Skeletal muscle tissue (tissue), 4 donors: Measurements from ENCODE around the gene LGALS1. TPM values are rescaled to one million over a fixed set of nuclear protein-coding genes. Genes with fewer than 3 reads are reported as not detected.

ENCODE experiments used
- H3K27ac ChIP-seq: one replicate; pipeline ENCODE4 v1.7.0; 2013; ENCODE audit warnings: mild to moderate bottlenecking, low read depth, low read length, inconsistent platforms
- H3K27me3 ChIP-seq, 3 donors: one replicate each; pipeline ENCODE4 v1.7.0; 2013; ENCODE audit warnings: low read length in 3 of 3; ENCODE audit not compliant: control insufficient read depth in 3 of 3, insufficient read depth in 3 of 3
- H3K36me3 ChIP-seq, 3 donors: one replicate each; pipeline ENCODE4 v1.7.0; 2013; ENCODE audit warnings: low read length in 3 of 3; ENCODE audit not compliant: control insufficient read depth in 3 of 3, insufficient read depth in 3 of 3
- H3K4me1 ChIP-seq, 3 donors: one replicate each; pipeline ENCODE4 v1.7.0; 2013; ENCODE audit warnings: low read length in 3 of 3, mild to moderate bottlenecking in 3 of 3; ENCODE audit not compliant: control insufficient read depth in 3 of 3, insufficient read depth in 3 of 3
- H3K4me3 ChIP-seq, 3 donors: one replicate each; pipeline ENCODE4 v1.7.0; 2013; ENCODE audit warnings: low read length in 3 of 3
- H3K9ac ChIP-seq, 3 donors: one replicate each; pipeline ENCODE4 v1.7.0; 2013; ENCODE audit warnings: low read length in 3 of 3, mild to moderate bottlenecking in 3 of 3, moderate library complexity in 2 of 3, low read depth in 1 of 3
- H3K9me3 ChIP-seq, 3 donors: one replicate each; pipeline ENCODE4 v1.7.0; 2013; ENCODE audit warnings: low read length in 3 of 3; ENCODE audit not compliant: control insufficient read depth in 3 of 3
- total RNA-seq: library from RNA; depleted of rRNA; stranded (reverse); fragments of >200 nt; gene quantifications from one replicate; pipeline ENCODE4 v1.2.3, GENCODE V29; 2014
- donor health status: Osteomylitis.

Gene LGALS1
- total RNA-seq, 1 donor from 2014 or later: 3,417 TPM

DNA sequence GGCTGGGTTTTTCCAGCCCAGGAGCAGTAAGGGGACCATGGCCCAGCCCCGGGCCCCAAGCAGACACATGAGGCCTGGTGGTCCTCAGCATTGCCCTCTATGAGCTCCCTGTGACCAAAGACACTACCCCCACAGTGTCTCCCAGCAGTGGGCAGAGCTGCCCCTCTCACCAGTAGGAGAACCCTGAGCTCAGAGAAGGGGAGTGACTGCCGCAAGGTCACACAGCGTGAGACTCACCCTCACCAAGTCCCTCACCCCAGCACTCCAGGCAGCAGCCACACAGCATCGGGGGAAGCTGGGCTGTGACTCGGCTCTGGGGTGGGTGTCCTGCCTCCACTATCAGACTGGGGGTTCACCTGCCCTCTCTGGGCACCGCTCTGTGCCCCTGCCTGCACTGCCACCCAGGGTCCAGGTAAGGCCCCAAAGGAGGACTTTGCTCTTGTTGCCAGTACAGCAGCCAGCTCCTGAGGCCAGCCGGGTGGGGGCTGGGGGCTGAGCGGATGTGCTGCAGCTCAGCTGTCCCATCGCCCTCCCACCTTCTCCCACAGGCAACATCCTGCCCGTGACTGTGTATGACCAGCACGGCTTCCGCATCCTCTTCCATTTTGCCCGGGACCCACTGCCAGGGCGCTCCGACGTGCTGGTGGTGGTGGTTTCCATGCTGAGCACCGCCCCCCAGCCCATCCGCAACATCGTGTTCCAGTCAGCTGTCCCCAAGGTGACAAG lies 43.8 kb upstream of the LGALS1 start:
- Histone ChIP-seq H3K4me1 (peaks cover 29 to 47% (median 40%) of the 10 kb centered on the region in 3 donors), H3K9ac (peak overlapping the region in 1 of 3 donors; percentile 16), H3K27ac (no peak overlapping the region), H3K27me3 (no peaks in the 10 kb centered on the region), H3K4me3 (no peak overlapping the region), H3K9me3 (no peaks in the 10 kb centered on the region), H3K36me3 (peaks cover 16 to 31% (median 19%) of the 10 kb centered on the region in 3 donors)

DNA sequence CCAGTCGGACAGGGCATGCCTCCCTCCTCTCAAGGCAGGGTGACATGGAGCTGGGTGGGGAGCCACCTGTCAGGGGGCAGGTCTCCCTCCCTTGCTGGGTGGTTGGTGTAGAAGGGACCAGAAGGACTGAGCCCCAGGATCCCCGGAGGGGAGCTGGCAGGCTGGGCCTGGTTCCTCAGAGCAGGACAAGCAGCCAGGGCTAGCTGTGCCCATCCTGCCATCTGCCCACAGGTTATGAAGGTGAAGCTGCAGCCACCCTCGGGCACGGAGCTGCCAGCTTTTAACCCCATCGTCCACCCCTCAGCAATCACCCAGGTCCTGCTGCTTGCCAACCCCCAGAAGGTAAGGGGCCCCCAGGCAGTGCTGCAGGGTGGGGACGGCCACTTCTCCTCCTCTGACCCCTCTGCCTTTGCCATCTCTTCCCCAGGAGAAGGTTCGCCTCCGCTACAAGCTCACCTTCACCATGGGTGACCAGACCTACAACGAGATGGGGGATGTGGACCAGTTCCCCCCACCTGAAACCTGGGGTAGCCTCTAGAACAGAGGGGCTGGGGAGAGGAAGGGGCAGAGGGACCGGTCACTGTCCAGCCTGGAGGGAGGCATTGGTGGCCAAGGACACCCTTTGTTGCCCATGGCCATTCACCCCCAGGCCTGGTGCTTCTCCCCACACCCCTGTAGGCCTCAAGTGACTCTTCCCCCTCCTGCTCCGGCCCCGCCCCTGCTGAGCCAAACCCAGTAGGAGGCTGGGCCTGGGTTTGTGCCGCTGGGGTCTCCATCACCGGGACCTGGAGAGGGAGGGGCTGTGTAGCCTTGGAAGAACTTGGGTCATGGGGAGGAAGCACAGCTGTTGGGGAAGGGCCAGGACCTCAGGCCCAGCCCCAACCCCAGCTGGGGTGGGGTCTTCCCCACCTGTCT lies 43.0 kb upstream of the LGALS1 start:
- no peaks in the 10 kb centered on the region for H3K27me3 ChIP-seq
- H3K9me3 ChIP-seq: no peaks in the 10 kb centered on the region
- peak overlapping the region; percentile 75 for H3K27ac ChIP-seq
- peaks cover 14 to 31% (median 19%) of the 10 kb centered on the region in 3 donors for H3K36me3 ChIP-seq
- H3K9ac ChIP-seq: peak overlapping the region in 2 of 3 donors; percentile 11 to 45
- H3K4me1 ChIP-seq: peaks cover 21 to 44% (median 36%) of the 10 kb centered on the region in 3 donors
- no peak overlapping the region for H3K4me3 ChIP-seq

DNA sequence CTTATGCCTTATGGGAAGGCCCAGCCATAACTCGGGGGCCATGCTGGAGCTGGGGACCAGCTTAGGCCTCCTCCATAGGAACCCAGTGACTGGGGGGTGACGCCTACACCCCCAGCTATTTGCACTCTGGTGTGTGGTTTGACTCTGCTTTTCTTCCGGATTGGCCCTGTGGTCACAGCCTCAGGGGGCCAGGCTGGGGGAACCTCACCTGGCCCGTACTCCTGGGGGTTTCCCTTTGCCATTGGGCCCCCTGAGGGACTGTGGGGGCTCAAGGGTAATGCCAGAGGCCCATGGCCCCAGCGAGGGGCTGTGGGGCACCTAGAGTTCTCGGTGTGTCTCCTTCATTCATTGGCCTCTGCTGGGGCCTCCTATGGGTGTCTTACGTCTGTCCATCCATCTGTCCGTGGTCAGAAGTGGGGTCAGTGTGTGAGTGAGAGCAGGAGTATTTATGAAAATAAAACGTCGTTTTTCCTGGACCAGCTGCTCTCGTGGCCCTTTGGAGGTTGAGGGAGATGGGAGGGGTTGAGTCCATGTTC lies 42.3 kb upstream of the LGALS1 start:
- peak overlapping the region; percentile 75 for H3K27ac ChIP-seq
- H3K9ac ChIP-seq: peak overlapping the region; percentile 11 to 57 (median 45)
- peaks cover 0 to 6% (median 2%) of the 10 kb centered on the region in 3 donors for H3K27me3 ChIP-seq
- H3K36me3 ChIP-seq: peaks cover 14 to 31% (median 18%) of the 10 kb centered on the region in 3 donors
- H3K4me1 ChIP-seq: peaks cover 19 to 43% (median 34%) of the 10 kb centered on the region in 3 donors
- no peaks in the 10 kb centered on the region for H3K9me3 ChIP-seq
- peak overlapping the region in 1 of 3 donors; percentile 13 for H3K4me3 ChIP-seq

DNA sequence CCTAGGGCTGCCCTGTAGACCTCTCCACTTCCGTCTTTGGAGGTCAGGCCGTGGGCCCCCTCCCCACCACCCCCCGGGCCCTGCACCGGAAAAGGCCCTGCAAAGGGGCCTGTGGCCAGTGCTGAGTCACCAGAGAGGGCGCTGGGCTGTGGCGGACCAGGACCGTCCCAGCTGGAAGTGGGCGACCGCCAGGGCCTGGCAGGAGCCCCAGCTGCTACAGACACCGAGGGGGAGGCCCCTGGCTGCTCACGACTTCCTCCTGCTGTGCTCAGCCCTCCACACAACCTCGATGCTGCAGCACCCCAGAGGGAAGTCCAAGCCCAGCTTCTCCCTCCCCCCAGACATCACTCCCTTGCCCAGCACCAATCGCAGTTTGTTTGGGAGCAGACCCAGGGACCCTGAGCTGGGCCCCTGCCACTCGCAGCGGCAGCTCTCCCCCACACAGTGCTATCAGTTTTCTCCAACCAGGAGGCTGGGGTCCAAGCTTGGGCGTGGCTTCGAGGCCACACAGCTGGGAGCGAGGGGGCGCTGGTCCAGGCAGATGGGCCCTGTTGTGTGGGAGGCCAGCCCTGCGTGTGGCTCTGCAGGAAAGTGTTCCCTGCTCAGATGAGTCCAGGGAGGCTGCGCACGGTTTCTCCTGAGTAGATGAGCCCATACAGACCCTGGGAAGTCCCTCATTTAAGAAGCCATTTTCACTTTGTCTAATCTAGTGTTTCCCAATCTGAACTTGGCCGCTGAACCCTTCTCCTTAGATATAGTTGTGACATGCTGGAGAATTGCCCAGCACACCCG lies 41.6 kb upstream of the LGALS1 start:
- peaks cover 0 to 12% (median 9%) of the 10 kb centered on the region in 3 donors for H3K27me3 ChIP-seq
- H3K9me3 ChIP-seq: no peaks in the 10 kb centered on the region
- H3K4me1 ChIP-seq: peaks cover 19 to 50% (median 39%) of the 10 kb centered on the region in 3 donors
- H3K9ac ChIP-seq: peak overlapping the region; percentile 11 to 64 (median 57)
- H3K27ac ChIP-seq: peak overlapping the region; percentile 75
- peaks cover 14 to 26% (median 17%) of the 10 kb centered on the region in 3 donors for H3K36me3 ChIP-seq
- H3K4me3 ChIP-seq: peak overlapping the region; percentile 45 to 57 (median 51)

DNA sequence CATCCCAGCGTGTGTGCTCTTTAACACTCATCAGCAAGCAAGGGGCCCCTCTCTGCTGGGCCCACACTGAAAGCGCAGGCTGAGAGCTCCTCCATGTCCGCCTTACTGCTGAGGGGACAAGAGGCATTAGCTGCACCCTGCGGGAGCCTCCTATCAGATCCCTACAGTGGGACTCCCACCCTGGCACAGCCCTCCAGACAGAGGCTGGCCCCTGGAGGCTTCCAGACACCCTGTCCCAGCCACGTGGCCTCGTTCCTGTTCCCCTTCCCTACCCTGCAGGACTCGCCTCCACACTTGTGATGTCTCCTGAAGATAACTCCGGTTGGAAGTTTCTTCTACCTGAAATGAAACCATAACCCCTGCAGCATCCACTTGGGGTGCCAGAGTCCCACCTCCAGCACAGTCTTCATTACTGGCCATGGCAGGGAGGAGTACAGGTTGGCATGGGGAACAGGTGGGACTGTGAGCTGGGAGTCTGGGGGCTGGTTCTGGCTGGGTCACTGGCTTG lies 41.0 kb upstream of the LGALS1 start:
- Histone ChIP-seq H3K4me1 (peaks cover 19 to 53% (median 43%) of the 10 kb centered on the region in 3 donors), H3K9me3 (no peaks in the 10 kb centered on the region), H3K27me3 (peaks cover 0 to 16% (median 11%) of the 10 kb centered on the region in 3 donors), H3K4me3 (peak overlapping the region in 2 of 3 donors; percentile 45 to 51), H3K36me3 (peaks cover 9 to 19% (median 13%) of the 10 kb centered on the region in 3 donors), H3K9ac (peak overlapping the region; percentile 11 to 64 (median 57)), H3K27ac (peak overlapping the region; percentile 75)

DNA sequence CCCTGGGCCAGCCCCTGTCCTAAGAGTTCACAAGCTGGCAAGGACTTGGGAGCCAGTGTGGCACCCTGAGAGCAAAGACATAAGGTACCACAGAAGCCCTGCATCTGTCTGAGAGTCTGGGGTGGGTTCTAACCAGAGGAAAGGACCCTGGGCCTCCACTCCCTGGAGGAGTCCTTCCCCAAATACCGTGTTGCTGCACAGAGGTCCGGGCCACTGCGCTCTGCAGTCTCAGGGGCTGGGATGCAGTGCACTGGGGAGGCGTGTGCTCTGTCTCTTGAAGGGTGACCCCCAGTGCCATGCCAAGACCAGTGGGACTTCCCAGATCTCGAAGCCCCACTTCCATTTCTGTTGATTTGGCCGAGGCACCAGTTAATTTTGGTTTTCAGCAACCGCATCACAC lies 40.3 kb upstream of the LGALS1 start:
- peak overlapping the region in 2 of 3 donors; percentile 13 to 25 for H3K9ac ChIP-seq
- H3K27me3 ChIP-seq: peaks cover 3 to 19% (median 11%) of the 10 kb centered on the region in 3 donors
- H3K36me3 ChIP-seq: peaks cover 4 to 13% (median 9%) of the 10 kb centered on the region in 3 donors
- H3K9me3 ChIP-seq: no peaks in the 10 kb centered on the region
- no peak overlapping the region for H3K27ac ChIP-seq
- no peak overlapping the region for H3K4me3 ChIP-seq
- H3K4me1 ChIP-seq: peaks cover 19 to 53% (median 44%) of the 10 kb centered on the region in 3 donors

DNA sequence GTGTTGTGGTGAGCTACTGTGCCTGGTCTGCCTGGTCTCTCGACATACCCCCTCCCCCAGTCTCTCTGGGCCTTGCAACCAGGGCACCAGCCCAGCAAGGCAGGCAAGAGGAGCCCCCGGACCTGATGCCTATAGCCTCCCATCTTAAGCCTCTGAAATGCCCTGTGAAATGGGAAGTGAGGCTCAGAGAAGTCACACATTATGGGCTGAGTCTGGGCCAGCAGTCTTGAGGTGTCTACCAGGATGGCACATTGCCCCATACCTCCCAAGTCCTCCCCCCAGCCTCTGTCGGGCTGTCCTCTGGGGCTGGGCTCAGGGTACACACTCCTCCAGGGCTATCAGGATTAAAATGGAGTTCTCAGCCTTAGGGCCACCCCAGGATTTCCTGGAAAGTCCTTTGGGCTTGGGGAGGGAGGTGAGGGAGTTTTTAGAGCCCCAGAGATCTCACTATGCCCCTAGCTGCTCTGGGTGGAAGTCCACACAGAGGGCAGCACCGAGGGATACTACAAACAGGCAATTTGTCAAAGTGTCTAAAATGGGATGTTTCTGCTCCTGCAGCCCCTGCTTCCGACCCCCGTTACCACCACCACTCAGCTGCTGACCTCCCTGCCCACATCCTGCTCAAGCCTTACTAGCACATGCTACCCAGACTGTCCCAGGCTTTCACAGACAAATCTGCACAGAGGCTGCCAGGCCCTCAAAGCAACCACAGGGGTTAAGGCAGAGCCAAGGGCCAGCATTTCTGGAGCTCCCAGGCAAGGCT lies 39.1 kb upstream of the LGALS1 start:
- Histone ChIP-seq H3K4me3 (no peak overlapping the region), H3K9me3 (no peaks in the 10 kb centered on the region), H3K4me1 (peaks cover 19 to 53% (median 48%) of the 10 kb centered on the region in 3 donors), H3K9ac (peak overlapping the region in 1 of 3 donors; percentile 45), H3K27ac (no peak overlapping the region), H3K36me3 (peaks cover 0 to 4% (median 3%) of the 10 kb centered on the region in 3 donors), H3K27me3 (peaks cover 3 to 26% (median 12%) of the 10 kb centered on the region in 3 donors)

DNA sequence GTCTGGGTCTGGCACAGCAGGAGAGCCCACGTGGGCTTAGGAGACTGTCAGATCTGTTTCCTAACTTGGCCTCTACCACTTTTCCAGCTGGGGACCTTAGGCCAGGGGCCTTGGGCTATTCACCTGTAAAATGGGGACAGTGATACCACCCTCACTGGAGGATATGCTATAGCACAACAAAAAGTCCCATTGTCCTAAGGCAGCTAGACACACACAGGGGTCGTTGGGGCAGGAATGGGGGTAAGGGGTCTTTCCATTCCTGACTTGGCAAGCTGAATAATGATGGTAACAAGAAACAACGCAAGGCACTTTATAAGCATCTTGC lies 38.5 kb upstream of the LGALS1 start:
- no peak overlapping the region for H3K27ac ChIP-seq

More for the DNA sequence above, 38.5 kb upstream of the LGALS1 start:
- Histone ChIP-seq H3K4me1 (peaks cover 19 to 53% (median 48%) of the 10 kb centered on the region in 3 donors), H3K4me3 (no peak overlapping the region), H3K9ac (no peak overlapping the region), H3K27me3 (peaks cover 3 to 30% (median 15%) of the 10 kb centered on the region in 3 donors), H3K9me3 (no peaks in the 10 kb centered on the region), H3K36me3 (peaks cover 0 to 2% (median 0%) of the 10 kb centered on the region in 3 donors)
